ENCODE results near the gene AGTR1. TPM values are rescaled to one million over a fixed set of nuclear protein-coding genes. Genes with fewer than 3 reads are reported as not detected.

AGTR1 gene
- total RNA-seq, 1 donor from 2014 or later = not detected

DNA sequence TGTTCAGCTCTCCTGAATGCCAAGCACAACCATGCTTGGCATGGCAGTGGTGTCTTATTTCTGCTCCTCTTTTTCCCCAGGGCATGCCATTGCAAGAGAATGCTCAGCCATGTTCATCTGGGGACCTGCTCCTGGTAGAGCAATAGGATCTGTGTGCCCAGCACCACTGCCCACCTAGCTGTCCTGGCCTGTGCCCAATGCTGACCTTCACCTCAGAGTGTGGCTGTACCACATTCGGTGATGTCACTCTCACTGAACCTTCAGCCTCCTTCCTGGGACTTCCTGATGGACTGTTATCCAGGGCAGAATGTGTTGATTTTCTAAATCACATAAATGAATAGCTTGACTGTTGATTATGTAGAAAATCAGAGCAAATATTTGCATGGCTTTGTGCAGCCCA is 42.0 kb downstream of the AGTR1 start:
- Histone ChIP-seq H3K4me1 (peaks cover 9% of the 10 kb centered on the region), H3K4me3 (no peak overlapping the region), H3K36me3 (no peaks in the 10 kb centered on the region), H2AFZ (replicated peaks) (no peak overlapping the region), H3K27me3 (no peaks in the 10 kb centered on the region), H3F3A (ENCODE audit: low read depth) (no peaks in the 10 kb centered on the region), H3K9me3 (ENCODE audit: low read depth) (no peaks in the 10 kb centered on the region), H4K20me1 (ENCODE audit: low read depth) (no peaks in the 10 kb centered on the region), H3K9ac (no peak overlapping the region), H3K27ac (no peak overlapping the region), H3K79me2 (ENCODE audit: low read depth) (no peaks in the 10 kb centered on the region), H3K4me2 (no peak overlapping the region)
- no peaks in the 10 kb centered on the region for H3K9me3 Mint-ChIP-seq
- no peaks in the 10 kb centered on the region for H3K36me3 Mint-ChIP-seq
- no peaks in the 10 kb centered on the region for H3K27me3 Mint-ChIP-seq (ENCODE audit: insufficient read depth, low read depth)
- TF ChIP-seq, protein P1, sequence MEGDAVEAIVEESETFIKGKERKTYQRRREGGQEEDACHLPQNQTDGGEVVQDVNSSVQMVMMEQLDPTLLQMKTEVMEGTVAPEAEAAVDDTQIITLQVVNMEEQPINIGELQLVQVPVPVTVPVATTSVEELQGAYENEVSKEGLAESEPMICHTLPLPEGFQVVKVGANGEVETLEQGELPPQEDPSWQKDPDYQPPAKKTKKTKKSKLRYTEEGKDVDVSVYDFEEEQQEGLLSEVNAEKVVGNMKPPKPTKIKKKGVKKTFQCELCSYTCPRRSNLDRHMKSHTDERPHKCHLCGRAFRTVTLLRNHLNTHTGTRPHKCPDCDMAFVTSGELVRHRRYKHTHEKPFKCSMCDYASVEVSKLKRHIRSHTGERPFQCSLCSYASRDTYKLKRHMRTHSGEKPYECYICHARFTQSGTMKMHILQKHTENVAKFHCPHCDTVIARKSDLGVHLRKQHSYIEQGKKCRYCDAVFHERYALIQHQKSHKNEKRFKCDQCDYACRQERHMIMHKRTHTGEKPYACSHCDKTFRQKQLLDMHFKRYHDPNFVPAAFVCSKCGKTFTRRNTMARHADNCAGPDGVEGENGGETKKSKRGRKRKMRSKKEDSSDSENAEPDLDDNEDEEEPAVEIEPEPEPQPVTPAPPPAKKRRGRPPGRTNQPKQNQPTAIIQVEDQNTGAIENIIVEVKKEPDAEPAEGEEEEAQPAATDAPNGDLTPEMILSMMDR (IDR thresholded peaks at IDR 0.05) = no peak
- no peak for TF ChIP-seq EZH2phosphoT487 (IDR thresholded peaks at IDR 0.05)
- TF ChIP-seq EZH2 (IDR thresholded peaks at IDR 0.05) = no peak
- H3K27ac Mint-ChIP-seq = no peak overlapping the region
- peaks cover 12% of the 10 kb centered on the region for H3K4me1 Mint-ChIP-seq
- H3K4me3 Mint-ChIP-seq = no peak overlapping the region
- DNase-seq (ENCODE audit: low spot score) = no peak

DNA sequence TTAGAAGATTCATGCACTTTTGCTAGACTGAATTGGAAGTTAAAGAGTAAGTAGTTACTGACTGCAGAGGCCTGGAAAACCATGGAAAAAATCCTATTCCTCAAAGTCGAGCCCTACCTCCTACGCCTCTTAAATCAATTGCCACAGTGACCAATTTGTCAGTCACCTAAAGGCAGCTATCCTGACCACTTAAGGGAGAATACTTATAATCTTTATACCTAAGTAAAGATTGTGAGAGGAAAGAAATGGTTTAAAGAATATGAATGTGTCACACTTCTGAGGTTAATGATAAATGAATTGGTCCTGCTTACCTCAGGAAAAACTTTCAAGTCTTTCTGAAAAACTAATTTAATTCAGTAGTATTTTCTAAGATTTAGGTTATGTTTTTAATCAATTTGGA is 42.6 kb downstream of the AGTR1 start:
- peaks cover 10% of the 10 kb centered on the region for H3K4me1 Mint-ChIP-seq
- H3K27ac Mint-ChIP-seq = no peak overlapping the region
- TF ChIP-seq EZH2phosphoT487 (IDR thresholded peaks at IDR 0.05) = no peak
- TF ChIP-seq EZH2 (IDR thresholded peaks at IDR 0.05) = no peak
- TF ChIP-seq, protein P1 (IDR thresholded peaks at IDR 0.05) = no peak
- H3K9me3 Mint-ChIP-seq = no peaks in the 10 kb centered on the region
- H3K36me3 Mint-ChIP-seq = no peaks in the 10 kb centered on the region
- no peaks in the 10 kb centered on the region for H3K79me2 ChIP-seq (ENCODE audit: low read depth)
- H3K27me3 Mint-ChIP-seq (ENCODE audit: insufficient read depth, low read depth) = no peaks in the 10 kb centered on the region
- no peak overlapping the region for H3K27ac ChIP-seq
- peaks cover 9% of the 10 kb centered on the region for H3K4me1 ChIP-seq
- H4K20me1 ChIP-seq (ENCODE audit: low read depth) = no peaks in the 10 kb centered on the region
- no peak overlapping the region for H3K4me2 ChIP-seq
- H3K9me3 ChIP-seq (ENCODE audit: low read depth) = no peaks in the 10 kb centered on the region
- no peak overlapping the region for H3K4me3 ChIP-seq
- no peak overlapping the region for H3K9ac ChIP-seq
- no peak for DNase-seq (ENCODE audit: low spot score)
- no peak overlapping the region for H3K4me3 Mint-ChIP-seq
- no peaks in the 10 kb centered on the region for H3F3A ChIP-seq (ENCODE audit: low read depth)
- no peaks in the 10 kb centered on the region for H3K27me3 ChIP-seq
- H3K36me3 ChIP-seq = no peaks in the 10 kb centered on the region
- no peak overlapping the region for H2AFZ ChIP-seq (replicated peaks)

DNA sequence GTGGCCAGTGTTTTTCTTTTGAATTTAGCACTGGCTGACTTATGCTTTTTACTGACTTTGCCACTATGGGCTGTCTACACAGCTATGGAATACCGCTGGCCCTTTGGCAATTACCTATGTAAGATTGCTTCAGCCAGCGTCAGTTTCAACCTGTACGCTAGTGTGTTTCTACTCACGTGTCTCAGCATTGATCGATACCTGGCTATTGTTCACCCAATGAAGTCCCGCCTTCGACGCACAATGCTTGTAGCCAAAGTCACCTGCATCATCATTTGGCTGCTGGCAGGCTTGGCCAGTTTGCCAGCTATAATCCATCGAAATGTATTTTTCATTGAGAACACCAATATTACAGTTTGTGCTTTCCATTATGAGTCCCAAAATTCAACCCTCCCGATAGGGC is 43.5 kb downstream of the AGTR1 start:
- Histone ChIP-seq H4K20me1 (ENCODE audit: low read depth) (no peaks in the 10 kb centered on the region), H2AFZ (replicated peaks) (no peak overlapping the region), H3F3A (ENCODE audit: low read depth) (no peaks in the 10 kb centered on the region), H3K36me3 (no peaks in the 10 kb centered on the region), H3K79me2 (ENCODE audit: low read depth) (no peaks in the 10 kb centered on the region), H3K9me3 (ENCODE audit: low read depth) (no peaks in the 10 kb centered on the region), H3K27ac (no peak overlapping the region), H3K4me1 (peaks cover 9% of the 10 kb centered on the region), H3K27me3 (no peaks in the 10 kb centered on the region), H3K4me3 (no peak overlapping the region), H3K4me2 (no peak overlapping the region), H3K9ac (no peak overlapping the region)
- Mint-ChIP-seq H3K27ac (no peak overlapping the region), H3K9me3 (no peaks in the 10 kb centered on the region), H3K36me3 (no peaks in the 10 kb centered on the region), H3K4me3 (no peak overlapping the region), H3K4me1 (peaks cover 7% of the 10 kb centered on the region), H3K27me3 (ENCODE audit: insufficient read depth, low read depth) (no peaks in the 10 kb centered on the region)
- TF ChIP-seq, protein P1 (IDR thresholded peaks at IDR 0.05) = no peak
- TF ChIP-seq EZH2 (IDR thresholded peaks at IDR 0.05) (no peak), EZH2phosphoT487 (IDR thresholded peaks at IDR 0.05) (no peak)
- no peak for DNase-seq (ENCODE audit: low spot score)

Measured in neural progenitor cell (in vitro differentiated cells).